ENCODE measurements around the gene ARPP19.
"Not testable (repeated sequence)": the region's sequence is repeated elsewhere in the genome, so short reads cannot be mapped to it uniquely, and the experiment has no call there.

Gene ARPP19

GRCh38 chr15:52514482-52514881 lies 54.3 kb downstream of the ARPP19 start:
- DNase-seq (ENCODE audit: low read depth, low spot score): no peak

- not testable (repeated sequence) for DNase-seq (ENCODE audit: low read depth, low spot score)
Observed at GRCh38 chr15:52512869-52513268, 56.0 kb downstream of the ARPP19 start.

DNA sequence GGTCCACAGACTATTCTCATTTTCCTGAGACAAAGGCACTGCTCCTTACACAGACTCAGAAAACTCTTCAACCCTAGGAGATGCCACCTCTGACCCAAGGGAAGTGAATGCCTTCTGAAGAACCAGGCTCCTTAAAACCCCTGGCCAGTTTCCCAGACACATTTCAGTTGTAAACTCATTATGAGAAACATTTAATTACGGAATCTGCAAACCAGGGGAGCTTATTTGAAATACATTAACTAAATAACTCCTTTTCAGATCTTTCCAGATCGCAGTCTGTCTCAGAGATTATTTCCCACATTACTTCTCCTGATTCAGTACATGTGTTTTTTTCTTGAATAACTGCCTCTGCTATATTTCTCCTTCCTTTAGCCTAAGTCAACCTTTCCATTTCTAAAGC lies 57.7 kb downstream of the ARPP19 start:
- no peak for DNase-seq (ENCODE audit: low read depth, low spot score)

GRCh38 chr15:52509500-52510245 lies 59.2 kb downstream of the ARPP19 start:
- DNase-seq (ENCODE audit: low read depth, low spot score): no peak

DNA sequence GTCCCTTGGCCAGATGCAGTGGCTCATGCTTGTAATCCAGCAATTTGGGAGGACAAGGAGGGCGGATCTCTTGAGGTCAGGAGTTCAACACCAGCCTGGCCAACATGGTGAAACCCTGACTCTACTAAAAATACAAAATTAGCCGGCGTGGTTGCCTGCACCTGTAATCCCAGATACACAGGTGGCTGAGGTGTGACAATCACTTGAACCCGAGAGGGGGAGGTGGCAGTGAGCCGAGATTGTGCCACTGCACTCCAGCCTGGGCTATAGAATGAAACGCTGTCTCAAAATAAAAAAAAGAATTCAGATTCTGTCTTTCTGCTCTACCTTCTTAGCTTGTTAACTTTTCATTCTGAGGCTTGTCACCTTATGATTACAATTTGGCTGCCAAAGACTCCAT lies 62.3 kb downstream of the ARPP19 start:
- DNase-seq (ENCODE audit: low read depth, low spot score): no peak

DNA sequence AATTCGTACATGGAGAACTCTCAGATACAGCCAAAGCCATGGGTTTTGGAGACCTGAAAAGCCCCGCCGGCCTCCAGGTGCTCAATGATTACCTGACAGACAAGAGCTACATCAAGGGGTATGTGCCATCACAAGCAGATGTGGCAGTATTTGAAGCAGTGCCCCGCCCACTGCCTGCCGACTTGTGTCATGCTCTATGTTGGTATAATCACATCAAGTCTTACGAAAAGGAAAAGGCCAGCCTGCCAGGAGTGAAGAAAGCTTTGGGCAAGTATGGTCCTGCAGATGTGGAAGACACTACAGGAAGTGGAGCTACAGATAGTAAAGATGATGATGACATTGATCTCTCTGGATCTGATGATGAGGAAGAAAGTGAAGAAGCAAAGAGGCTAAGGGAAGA lies 63.7 kb downstream of the ARPP19 start:
- no peak for DNase-seq (ENCODE audit: low read depth, low spot score)

DNA sequence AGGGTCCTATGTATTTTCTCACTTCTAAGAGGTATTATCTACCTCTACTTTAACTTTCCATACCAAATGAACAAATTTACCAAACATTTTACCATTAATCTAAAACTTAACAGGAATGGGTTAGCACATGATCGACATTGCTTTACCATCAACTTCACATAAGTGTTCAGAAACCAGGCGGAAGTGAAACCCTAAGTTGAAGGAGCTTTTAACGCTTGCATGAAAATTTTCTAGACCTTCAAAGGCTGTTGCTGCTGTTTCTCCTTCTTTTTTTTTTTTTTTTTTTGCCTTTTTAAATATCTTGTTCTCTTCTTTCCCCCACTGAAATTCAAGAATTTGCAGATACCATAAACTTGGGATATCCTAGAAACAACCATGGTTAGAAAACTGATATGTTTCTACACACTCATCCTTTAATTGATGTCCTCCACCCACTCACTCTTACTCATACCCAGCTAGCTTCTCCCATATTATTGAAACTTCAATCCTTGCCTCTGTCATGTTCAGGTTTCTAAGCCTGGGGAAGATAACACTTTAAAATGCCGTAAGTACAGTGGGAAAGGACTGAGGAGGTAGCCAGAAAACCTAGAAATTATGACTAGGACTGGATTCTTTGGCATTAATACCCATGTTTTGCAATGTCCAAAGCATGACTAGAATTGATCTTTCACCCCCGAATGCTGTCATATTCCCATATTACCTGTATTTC lies 64.9 kb downstream of the ARPP19 start:
- DNase-seq (ENCODE audit: low read depth, low spot score): no peak

GRCh38 chr15:52502608-52503007 lies 66.2 kb downstream of the ARPP19 start:
- DNase-seq (ENCODE audit: low read depth, low spot score): no peak

GRCh38 chr15:52499506-52499905 lies 69.3 kb downstream of the ARPP19 start:
- DNase-seq (ENCODE audit: low read depth, low spot score): no peak

DNA sequence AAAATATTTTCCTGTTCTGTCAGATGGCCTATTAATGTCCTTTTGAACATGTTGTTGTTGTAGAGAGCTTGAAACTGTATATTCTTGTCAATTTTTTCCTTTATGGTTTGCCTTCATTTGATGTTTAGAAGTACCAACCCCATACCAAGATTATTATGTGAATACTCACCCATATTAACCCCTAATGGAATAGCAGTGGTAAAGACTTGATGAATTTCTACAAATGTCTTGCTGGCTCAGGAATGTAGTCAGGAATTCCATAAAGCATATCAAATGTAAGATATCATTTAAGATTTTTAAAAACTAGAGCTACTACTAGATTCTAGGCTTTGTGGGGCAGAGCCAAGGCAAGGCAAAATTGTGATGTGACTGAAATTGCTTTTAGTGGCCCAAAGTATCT lies 70.1 kb downstream of the ARPP19 start:
- DNase-seq (ENCODE audit: low read depth, low spot score): no peak
